ENCODE measurements around the gene GNA12.

DNA sequence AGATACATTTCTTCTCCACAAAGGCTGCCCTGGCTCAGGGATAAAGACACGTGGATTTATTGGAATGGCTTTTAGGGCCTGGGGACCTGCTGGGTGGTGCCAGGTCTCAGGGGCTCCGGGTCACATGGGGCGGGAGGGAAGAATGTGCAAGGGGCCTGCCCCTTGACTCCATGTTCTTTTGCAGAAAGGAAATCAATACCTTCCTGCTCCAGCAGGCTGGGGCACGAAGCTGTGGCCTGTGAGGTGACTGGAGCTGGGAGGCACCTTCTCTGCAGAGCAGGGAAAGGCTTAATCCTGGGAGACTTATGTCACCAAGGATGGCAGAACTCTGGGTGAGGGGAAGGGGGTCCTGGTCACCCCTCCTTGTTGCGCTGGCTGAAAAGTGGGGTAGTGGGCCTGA, 42.3 kb upstream of the GNA12 start:
- TF ChIP-seq, protein P1, sequence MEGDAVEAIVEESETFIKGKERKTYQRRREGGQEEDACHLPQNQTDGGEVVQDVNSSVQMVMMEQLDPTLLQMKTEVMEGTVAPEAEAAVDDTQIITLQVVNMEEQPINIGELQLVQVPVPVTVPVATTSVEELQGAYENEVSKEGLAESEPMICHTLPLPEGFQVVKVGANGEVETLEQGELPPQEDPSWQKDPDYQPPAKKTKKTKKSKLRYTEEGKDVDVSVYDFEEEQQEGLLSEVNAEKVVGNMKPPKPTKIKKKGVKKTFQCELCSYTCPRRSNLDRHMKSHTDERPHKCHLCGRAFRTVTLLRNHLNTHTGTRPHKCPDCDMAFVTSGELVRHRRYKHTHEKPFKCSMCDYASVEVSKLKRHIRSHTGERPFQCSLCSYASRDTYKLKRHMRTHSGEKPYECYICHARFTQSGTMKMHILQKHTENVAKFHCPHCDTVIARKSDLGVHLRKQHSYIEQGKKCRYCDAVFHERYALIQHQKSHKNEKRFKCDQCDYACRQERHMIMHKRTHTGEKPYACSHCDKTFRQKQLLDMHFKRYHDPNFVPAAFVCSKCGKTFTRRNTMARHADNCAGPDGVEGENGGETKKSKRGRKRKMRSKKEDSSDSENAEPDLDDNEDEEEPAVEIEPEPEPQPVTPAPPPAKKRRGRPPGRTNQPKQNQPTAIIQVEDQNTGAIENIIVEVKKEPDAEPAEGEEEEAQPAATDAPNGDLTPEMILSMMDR (IDR thresholded peaks at IDR 0.05) = no peak
- no peak for TF ChIP-seq POLR2A (IDR thresholded peaks at IDR 0.05)
